NCI-H1105 (cell line): Measurements from ENCODE around the gene LST1.

Experiments used
- DNase-seq: peaks from one replicate; lab custom pipeline; 2025; lab: John Stamatoyannopoulos, UW

The LST1 gene

GRCh38 chr6:31620586-31621319, 34.7 kb downstream of the LST1 start, which contains the start of gene PRRC2A:
Gene PRRC2A, plus strand, starts transcription at chr6:31620715. Its CDS starts 2,075 bp downstream, at chr6:31622790.
- peak; percentile 75 for DNase-seq

- no peak for DNase-seq
Observed at GRCh38 chr6:31621320-31621939, 35.4 kb downstream of the LST1 start.

GRCh38 chr6:31621991-31622390, 35.9 kb downstream of the LST1 start:
- no peak for DNase-seq

- no peak for DNase-seq
Observed at GRCh38 chr6:31622684-31623091, 36.6 kb downstream of the LST1 start.

GRCh38 chr6:31624070-31624469, 38.0 kb downstream of the LST1 start:
- no peak for DNase-seq

GRCh38 chr6:31626952-31627351, 40.9 kb downstream of the LST1 start:
- DNase-seq: no peak

GRCh38 chr6:31627690-31628287, 41.7 kb downstream of the LST1 start:
- DNase-seq: no peak

GRCh38 chr6:31629014-31629413, 42.9 kb downstream of the LST1 start:
- no peak for DNase-seq

GRCh38 chr6:31630177-31630934, 44.3 kb downstream of the LST1 start:
- DNase-seq: no peak

- DNase-seq: no peak
Observed at GRCh38 chr6:31631209-31631608, 45.1 kb downstream of the LST1 start.

GRCh38 chr6:31631681-31632278, 45.7 kb downstream of the LST1 start:
- DNase-seq: no peak

- no peak for DNase-seq
Observed at GRCh38 chr6:31632279-31632946, 46.3 kb downstream of the LST1 start.

- DNase-seq: no peak
Observed at GRCh38 chr6:31633447-31633846, 47.4 kb downstream of the LST1 start.

- DNase-seq: no peak
Observed at GRCh38 chr6:31634131-31634530, 48.1 kb downstream of the LST1 start.

GRCh38 chr6:31634969-31635575, 49.0 kb downstream of the LST1 start:
- no peak for DNase-seq

GRCh38 chr6:31636698-31637596, 50.9 kb downstream of the LST1 start:
- no peak for DNase-seq
